GM18498 (cell line): Measurements from ENCODE around the gene ERCC1.
A peak's percentile ranks its signal among the peaks of the same experiment; 100 is the strongest.

Experiments used
- ATAC-seq: cut with Tn5 transposase; IDR thresholded peaks from one replicate; pipeline ENCODE4 v1.9.1; 2021; ENCODE audit warnings: mild to moderate bottlenecking, moderate library complexity; ENCODE audit not compliant: unreplicated experiment

The ERCC1 gene

GRCh38 chr19:45370410-45371204 lies 53.1 kb downstream of the ERCC1 start, which contains the start of gene ERCC2:
Gene ERCC2, minus strand, starts transcription at chr19:45370573. Its CDS starts 33 bp downstream, at chr19:45370540.
- ATAC-seq: peak; percentile 96

- no peak for ATAC-seq
Observed at GRCh38 chr19:45368737-45369340, 54.9 kb downstream of the ERCC1 start.

- ATAC-seq: no peak
Observed at GRCh38 chr19:45368127-45368526, 55.6 kb downstream of the ERCC1 start.

- no peak for ATAC-seq
Observed at GRCh38 chr19:45364696-45365095, 59.0 kb downstream of the ERCC1 start.

GRCh38 chr19:45363861-45364459 lies 59.8 kb downstream of the ERCC1 start:
- no peak for ATAC-seq

GRCh38 chr19:45362291-45362690 lies 61.4 kb downstream of the ERCC1 start:
- ATAC-seq: no peak

GRCh38 chr19:45361608-45362007 lies 62.1 kb downstream of the ERCC1 start:
- no peak for ATAC-seq

- no peak for ATAC-seq
Observed at GRCh38 chr19:45358213-45358792, 65.4 kb downstream of the ERCC1 start.

- no peak for ATAC-seq
Observed at GRCh38 chr19:45357445-45357783, 66.3 kb downstream of the ERCC1 start.
